Stimulated activated CD4-positive, alpha-beta T cell treated with anti-CD3 and anti-CD28 coated beads, Interleukin-15, amount 100 ng/mL, for 24 hours (primary cell): ENCODE measurements around the gene PGA3.
"Not testable (repeated sequence)": the region's sequence is repeated elsewhere in the genome, so short reads cannot be mapped to it uniquely, and the experiment has no call there.

ENCODE experiments used
- DNase-seq: peaks from one replicate; pipeline ENCODE4 v3.0.0-alpha.2; 2020

Gene PGA3

DNA sequence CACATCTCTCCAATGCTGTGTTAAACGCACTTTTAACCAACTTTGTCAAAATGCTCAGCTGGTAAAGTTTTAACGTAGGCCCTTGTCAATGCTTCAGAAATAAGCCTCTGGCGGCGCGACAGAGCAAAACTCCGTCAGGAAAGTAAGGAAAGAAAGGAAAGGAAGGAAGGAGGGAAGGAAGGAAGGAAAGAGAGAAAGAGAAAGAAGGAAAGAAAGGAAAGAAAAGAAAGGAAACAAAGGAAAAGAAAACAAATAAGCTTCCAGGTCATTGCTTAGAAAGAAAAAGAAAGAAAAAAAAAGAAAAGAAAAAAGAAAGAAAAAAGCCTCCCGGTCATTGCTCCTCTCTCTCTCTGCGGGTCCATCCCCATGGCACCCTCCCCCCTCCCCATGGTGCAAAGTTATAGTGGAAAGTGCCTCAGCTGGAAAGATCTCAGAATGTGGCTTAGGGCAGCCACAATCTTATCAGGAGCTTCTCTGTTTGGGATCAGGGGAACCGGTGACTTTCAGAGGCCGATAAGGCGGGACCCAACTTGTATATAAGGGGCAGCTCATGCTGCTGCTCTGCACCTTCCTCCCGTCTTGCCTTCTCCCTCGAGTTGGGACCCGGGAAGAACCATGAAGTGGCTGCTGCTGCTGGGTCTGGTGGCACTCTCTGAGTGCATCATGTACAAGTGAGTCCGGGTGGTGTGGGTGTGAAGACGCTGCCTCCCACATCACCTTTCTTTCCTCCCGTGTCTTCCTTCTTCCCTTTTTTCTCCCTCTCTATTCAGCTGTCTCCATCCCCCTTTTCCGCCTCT, at the start of gene PGA3:
TSS of gene PGA3 (plus strand) at position 566 of the 797 bp plus-strand sequence. CDS start at position 616, 50 bp downstream.
- not testable (repeated sequence) for DNase-seq

DNA sequence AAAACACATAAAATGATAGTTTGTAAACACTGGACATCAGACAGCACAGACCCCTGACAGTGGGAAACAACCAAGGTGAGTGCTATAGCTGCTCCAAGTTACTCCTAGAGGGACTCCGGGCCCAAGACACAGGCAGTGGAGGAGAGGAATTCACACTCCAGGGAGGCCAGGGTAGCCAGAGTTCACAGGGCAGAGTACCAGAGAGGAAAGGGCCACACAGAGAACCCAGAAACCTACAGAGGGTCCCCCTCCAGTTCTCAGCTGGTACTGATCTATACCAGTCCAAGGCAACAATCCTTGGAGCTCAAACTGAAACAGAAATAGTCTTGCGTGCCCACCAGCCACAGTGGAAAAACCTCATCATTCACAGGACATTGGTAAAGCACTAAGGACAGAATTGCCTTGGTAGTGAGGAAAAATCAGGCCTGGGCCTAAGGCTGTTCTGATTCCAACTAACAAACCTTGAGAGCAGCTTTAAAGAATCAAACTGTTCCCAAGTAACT, 49.7 kb upstream of the PGA3 start:
- no peak for DNase-seq

- no peak for DNase-seq
Observed at GRCh38 chr11:61154528-61154927, 48.8 kb upstream of the PGA3 start.

DNA sequence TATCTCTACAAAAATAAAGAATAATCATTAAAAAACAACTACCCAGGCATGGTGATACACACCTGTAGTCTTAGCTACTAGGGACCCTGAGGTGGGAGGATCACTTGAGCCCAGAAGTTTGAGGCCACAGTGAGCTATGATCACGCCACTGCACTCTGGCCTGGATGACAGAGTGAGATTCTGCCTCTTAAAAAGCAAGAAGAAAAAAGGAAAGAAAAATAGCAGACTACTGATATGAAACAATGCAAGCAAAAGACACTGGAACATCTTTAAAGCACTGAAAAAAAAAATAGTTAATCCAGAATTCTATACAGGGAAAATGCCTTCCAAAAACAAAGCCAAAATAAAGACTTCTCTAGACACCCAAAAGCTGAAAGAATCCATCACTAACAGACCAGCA, 48.0 kb upstream of the PGA3 start:
- DNase-seq: no peak

- DNase-seq: no peak
Observed at GRCh38 chr11:61155741-61156140, 47.6 kb upstream of the PGA3 start.

GRCh38 chr11:61157743-61158142, 45.6 kb upstream of the PGA3 start:
- DNase-seq: no peak

DNA sequence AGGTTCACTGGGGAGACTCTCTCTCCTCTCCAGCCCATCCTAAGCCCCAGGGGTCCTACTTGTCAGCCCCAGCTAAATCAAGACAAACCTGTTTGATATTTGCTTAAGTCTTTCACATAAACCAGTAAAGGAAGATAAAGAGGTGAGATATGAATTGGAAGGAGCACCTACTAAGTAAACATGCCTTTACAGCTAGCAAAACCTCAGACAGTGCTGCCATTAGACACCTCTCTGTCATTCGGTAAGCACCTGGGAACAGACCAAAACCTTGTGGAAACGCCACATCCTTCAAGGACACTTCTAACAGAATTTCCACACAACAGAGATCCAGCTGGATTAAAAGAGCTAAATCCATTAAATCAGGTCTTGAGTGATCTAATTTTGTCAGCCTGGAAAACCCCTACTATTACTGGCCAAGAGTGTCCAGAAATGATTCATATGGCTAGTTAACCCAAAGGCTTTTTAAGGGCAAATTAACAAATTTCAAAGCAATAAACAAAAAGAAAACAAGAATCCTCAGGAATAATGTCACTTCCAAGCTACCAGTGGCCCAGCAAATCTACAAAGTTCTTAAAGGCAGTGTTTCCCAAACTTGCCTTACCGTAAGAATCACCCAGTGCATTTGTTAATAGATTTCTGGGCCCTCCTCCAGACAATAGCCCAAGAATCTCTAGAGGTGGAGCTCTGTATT, 44.5 kb upstream of the PGA3 start:
- DNase-seq: no peak

DNA sequence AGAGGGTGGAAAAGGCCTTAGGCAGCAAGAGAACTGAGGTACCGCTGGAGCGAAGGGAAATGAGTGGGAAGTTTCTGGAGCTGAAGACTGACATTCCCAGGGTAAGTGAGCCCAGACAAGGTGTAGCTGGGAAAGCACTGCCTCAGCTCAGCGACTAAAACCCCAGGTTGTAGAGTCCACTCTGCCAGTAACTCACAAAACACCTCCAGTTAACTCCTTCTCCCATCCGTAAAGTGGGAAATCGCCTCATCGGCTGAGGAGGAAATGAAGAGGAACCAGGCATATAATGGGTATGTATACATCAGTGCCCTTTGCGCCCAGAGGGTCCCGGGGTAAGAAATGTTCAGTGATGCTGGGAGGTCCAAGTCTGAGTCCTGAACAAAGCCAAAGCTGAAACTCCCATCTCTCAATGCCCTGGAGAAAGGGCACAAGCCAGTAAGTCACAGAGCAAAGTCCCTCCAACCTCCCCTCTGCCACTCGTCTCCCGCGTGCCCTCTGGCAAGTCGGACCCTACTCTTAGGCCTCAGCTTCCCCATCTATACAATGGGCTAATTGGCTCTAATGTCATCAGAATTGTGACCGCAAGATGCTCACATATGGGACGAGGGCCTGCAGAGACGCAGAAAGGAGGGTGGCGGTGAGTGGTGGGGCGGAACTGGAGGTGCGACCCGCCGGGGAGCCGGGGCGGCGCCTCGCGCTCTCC, 42.7 kb upstream of the PGA3 start:
- no peak for DNase-seq

GRCh38 chr11:61161190-61162091, 41.9 kb upstream of the PGA3 start, which contains the start of gene VPS37C:
Gene VPS37C, minus strand, starts transcription at chr11:61161426. Its CDS starts 22,597 bp downstream, at chr11:61138829.
- peak; percentile 94 for DNase-seq

DNA sequence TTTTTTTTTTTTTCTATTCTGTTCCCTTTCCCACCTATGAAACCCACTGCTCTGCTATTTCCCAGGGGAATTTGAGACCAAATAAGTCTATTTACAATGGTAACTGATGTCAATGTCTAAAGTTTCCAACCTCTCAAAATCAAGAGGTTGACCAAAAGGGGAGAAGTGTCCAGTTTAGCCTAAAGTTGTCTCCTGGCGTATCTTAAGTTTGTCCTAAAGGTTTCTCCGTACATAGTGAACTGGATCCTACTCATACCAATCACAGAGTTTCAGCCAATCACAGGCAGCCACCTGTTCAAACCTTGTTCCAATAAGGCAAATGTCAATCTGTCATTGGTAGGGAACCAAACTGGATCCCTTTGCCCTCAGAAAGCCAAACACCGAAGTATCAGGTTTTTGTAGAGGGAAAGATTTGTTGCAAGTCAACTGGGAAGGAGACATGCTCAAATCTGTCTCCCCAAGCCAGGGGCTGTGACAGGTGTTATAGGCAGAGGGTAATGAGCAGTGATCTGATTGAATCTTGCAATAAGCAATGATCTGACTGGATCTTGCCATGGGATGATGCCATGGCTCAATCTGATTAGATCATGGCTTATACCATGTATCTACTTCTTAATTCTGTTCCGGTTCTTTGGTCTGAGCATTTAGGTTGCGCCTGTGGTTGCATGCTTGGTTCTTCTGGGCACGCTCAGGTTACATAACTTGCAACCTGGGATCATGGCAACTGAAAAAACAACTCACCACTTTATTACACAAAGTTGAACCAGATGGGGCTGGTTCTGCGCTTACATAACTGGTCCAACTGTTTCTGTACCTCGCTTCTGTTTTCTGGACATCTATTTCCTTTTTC, 41.0 kb upstream of the PGA3 start:
- peak; percentile 44 for DNase-seq

DNA sequence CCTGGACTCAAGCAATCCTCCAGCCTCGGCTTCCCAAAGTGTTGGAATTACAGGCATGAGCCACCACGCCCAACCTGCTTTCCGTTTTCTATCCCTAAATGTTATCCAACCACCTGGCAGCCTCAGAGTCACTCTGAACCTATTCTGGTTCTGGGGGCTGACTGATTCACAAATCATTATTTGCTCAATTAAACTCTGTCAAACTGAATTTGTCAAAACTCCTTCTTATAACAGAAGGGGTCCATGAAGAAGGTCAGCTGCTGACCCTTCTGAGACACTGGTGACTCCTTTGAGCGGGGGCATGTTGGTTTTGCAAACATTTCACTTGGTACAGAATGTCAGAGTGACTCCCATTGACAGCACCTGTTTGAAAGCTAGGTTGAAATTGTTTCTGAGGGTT, 40.3 kb upstream of the PGA3 start:
- DNase-seq: no peak

GRCh38 chr11:61163714-61164605, 39.4 kb upstream of the PGA3 start:
- DNase-seq: no peak

DNA sequence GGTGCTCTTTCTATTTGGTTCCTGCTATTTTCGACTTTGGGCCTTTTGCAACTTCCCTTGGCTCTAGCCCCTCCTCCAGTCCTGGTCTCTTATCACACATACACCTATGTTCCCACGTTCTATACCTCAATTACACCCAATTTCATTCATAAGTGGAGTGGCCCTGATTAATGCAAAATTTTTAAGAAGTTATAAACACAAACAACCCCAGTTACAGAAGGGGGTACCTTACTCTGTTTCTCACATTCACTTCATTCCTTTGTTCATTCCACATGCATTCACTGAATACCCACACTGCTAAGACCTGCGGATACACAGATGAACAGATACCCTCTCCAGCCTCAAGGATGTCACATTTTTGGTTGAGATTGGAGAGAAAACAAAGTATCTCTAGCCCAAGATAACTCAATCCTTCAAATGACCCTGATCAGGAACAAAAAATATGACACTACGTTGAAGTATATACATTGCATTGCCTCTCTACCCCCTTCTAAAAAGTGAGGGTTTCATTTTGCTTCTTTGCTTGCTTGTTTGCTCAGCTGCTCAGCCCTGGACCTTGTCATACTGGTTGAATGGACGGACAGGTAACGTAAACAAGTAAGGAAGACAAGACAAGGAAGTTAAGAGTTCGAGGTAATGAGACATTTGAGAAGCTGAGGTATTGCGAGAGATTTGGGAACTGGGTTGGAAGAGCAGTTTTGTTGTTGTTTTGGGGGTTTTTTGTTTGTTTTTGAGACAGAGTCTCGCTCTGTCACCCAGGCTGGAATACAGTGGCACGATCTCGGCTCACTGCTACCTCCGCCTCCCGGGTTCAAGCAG, 38.5 kb upstream of the PGA3 start:
- no peak for DNase-seq

GRCh38 chr11:61165785-61166184, 37.5 kb upstream of the PGA3 start:
- DNase-seq: not testable (repeated sequence)

- not testable (repeated sequence) for DNase-seq
Observed at GRCh38 chr11:61166331-61166730, 37.0 kb upstream of the PGA3 start.

- DNase-seq: no peak
Observed at GRCh38 chr11:61168042-61168688, 35.1 kb upstream of the PGA3 start.

DNA sequence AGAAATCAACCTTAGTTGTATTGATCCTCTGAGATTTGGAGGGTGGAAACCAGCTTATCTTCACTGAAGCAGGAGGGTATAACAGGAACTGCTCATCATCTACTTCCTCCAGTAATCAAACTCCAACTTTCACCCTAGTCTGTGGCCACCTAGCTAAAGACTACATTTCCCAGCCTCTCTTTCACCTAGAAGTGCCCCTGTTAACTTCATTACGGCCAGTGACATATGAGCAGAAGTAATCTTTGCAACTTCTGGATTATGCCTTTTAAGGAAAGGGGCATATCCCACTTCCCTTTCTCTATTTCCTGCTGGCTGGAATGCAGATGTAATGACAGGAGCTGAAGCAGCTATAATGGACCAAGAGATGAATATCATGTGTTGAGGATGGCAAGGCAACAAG, 34.5 kb upstream of the PGA3 start:
- DNase-seq: no peak

- no peak for DNase-seq
Observed at GRCh38 chr11:61170566-61170965, 32.7 kb upstream of the PGA3 start.

DNA sequence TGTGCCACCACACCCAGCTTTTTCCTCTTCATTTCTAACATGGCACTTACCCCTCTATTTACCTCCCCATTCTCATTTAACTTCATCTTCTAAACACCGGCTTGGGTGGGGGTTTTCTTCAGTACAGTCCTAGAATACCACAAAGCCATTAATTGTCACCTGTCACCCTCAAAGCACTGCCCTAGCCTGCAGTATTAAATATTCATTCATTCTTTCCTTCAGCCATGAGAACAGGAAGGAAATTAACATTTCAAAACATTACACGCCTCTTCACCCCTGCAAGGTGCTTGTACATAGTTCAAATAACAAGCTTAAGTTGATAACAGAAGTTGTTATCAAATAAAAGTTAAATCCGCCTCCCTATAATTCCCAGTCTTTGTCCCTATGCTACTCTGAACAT, 31.4 kb upstream of the PGA3 start:
- DNase-seq: no peak
